ENCODE measurements around the gene SRD5A1. TPM values are rescaled to one million over a fixed set of nuclear protein-coding genes. Genes with fewer than 3 reads are reported as not detected.

Gene SRD5A1
- total RNA-seq, 4 donors from 2014 or later = 9.0 to 79.8 (median 17.0) TPM

- H3K27me3 ChIP-seq = no peaks in the 10 kb centered on the region
- 91 to 93% methylated on average over 5 to 6 of the region's 6 CpGs for WGBS, 2 donors (ENCODE audit: low coverage in 1 of 2)
- TF ChIP-seq CTCF (IDR thresholded peaks at IDR 0.05) (no peak), EP300 (IDR thresholded peaks at IDR 0.05; ENCODE audit: low read depth) (no peak), POLR2A (IDR thresholded peaks at IDR 0.05) (no peak), POLR2AphosphoS5 (IDR thresholded peaks at IDR 0.05) (no peak)
- in situ Hi-C loops (cut with MboI; ENCODE audit: low pct_ligation_motif_present in 1 of 4, low pct_unique_long_range_greater_than_20kb in 1 of 4, low sequenced_read_pairs in 3 of 4) = loop anchor here in 1 of 4 donors (25.0 kb wide), 1 partner anchor 121 kb away; no protein-coding TSS in a partner anchor
- H3K4me3 ChIP-seq = no peak overlapping the region
- intact Hi-C loops (cut with DNase I; ENCODE audit: low total_unique reads) = no loop called here
- no peak overlapping the region for H3K27ac ChIP-seq
- H3K4me1 ChIP-seq = peaks cover 0 to 3% (median 0%) of the 10 kb centered on the region in 4 donors
- no peak for DNase-seq
- no peaks in the 10 kb centered on the region for H3K9me3 ChIP-seq
- peaks cover 0 to 84% (median 37%) of the 10 kb centered on the region in 4 donors for H3K36me3 ChIP-seq
These were observed 16.6 kb upstream of the SRD5A1 start for GRCh38 chr5:6616632-6617031.

DNA sequence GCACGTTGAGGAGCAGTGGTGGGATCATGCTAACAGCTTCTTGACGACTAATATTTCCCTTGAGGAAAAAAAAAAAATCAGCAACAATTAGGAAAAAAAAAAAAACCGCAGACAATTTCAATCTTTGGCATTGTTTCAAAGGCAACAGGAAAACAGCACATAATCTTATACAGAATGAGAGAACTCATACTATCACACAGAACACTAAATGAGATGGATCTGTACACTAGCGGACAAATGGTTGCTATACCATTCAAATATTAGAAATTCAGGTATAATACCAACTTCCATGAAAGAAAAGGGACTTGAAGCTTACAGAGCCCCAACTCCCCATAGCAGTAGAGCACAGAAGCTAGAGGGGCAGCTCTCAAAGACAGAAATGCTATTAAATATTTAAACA is 10.0 kb upstream of the SRD5A1 start:
- Histone ChIP-seq H3K4me1 (no peaks in the 10 kb centered on the region), H3K4me3 (no peak overlapping the region), H3K27me3 (no peaks in the 10 kb centered on the region), H3K27ac (no peak overlapping the region), H3K36me3 (peaks cover 0 to 85% (median 42%) of the 10 kb centered on the region in 4 donors), H3K9me3 (no peaks in the 10 kb centered on the region)
- no peak for TF ChIP-seq EP300 (IDR thresholded peaks at IDR 0.05; ENCODE audit: low read depth)
- no peak for TF ChIP-seq POLR2AphosphoS5 (IDR thresholded peaks at IDR 0.05)
- TF ChIP-seq CTCF (IDR thresholded peaks at IDR 0.05) = no peak
- TF ChIP-seq POLR2A (IDR thresholded peaks at IDR 0.05) = no peak
- intact Hi-C loops (cut with DNase I; ENCODE audit: low total_unique reads) (no loop called here), in situ Hi-C loops (cut with MboI; ENCODE audit: low pct_ligation_motif_present in 1 of 4, low pct_unique_long_range_greater_than_20kb in 1 of 4, low sequenced_read_pairs in 3 of 4) (loop anchor here in 2 of 4 donors (10.0 to 25.0 kb wide), 2 partner anchors 114 to 122 kb away; no protein-coding TSS in a partner anchor)
- no peak for DNase-seq
- WGBS, 2 donors (ENCODE audit: low coverage in 1 of 2) = 94 to 100% methylated on average over 1 to 4 of the region's 4 CpGs

DNA sequence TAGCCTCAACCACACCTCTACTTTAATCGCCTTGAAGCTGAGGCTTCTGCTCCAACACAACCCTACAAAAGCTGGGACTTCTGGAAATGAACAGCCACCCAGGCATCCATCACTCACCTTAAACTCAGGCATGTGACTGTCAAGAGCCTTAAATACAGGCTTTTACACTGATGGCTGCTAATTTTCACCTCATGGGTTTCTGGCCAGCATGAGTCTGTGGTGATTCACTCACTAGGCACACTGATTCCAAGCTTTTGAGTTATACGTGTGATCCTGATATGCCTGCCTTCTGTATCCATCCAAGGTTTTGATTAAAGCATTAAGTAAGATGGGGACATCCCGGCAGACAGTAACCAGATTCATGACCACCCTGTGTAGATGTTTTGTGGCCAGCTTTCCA is 9.3 kb upstream of the SRD5A1 start:
- 96% methylated on average over 3 of the region's 3 CpGs; no CpG with 5 or more reads in 1 of the 2 donors for WGBS, 2 donors (ENCODE audit: low coverage in 1 of 2)
- intact Hi-C loops (cut with DNase I; ENCODE audit: low total_unique reads) = no loop called here
- DNase-seq = no peak
- no peak overlapping the region for H3K27ac ChIP-seq
- no peak overlapping the region for H3K4me3 ChIP-seq
- no peaks in the 10 kb centered on the region for H3K4me1 ChIP-seq
- no peaks in the 10 kb centered on the region for H3K27me3 ChIP-seq
- H3K9me3 ChIP-seq = no peaks in the 10 kb centered on the region
- in situ Hi-C loops (cut with MboI; ENCODE audit: low pct_ligation_motif_present in 1 of 4, low pct_unique_long_range_greater_than_20kb in 1 of 4, low sequenced_read_pairs in 3 of 4) = loop anchor here in 2 of 4 donors (10.0 to 25.0 kb wide), 2 partner anchors 113 to 121 kb away; no protein-coding TSS in a partner anchor
- no peak for TF ChIP-seq EP300 (IDR thresholded peaks at IDR 0.05; ENCODE audit: low read depth)
- TF ChIP-seq POLR2AphosphoS5 (IDR thresholded peaks at IDR 0.05) = no peak
- TF ChIP-seq CTCF (IDR thresholded peaks at IDR 0.05) = no peak
- peaks cover 0 to 84% (median 40%) of the 10 kb centered on the region in 4 donors for H3K36me3 ChIP-seq

GRCh38 chr5:6626508-6626907 is 6.7 kb upstream of the SRD5A1 start:
- H3K4me1 ChIP-seq = peaks cover 2 to 6% (median 4%) of the 10 kb centered on the region in 4 donors
- in situ Hi-C loops (cut with MboI; ENCODE audit: low pct_ligation_motif_present in 1 of 4, low pct_unique_long_range_greater_than_20kb in 1 of 4, low sequenced_read_pairs in 3 of 4) (loop anchor here in 2 of 4 donors (10.0 to 25.0 kb wide), 2 partner anchors 111 to 118 kb away; no protein-coding TSS in a partner anchor), intact Hi-C loops (cut with DNase I; ENCODE audit: low total_unique reads) (no loop called here)
- H3K27ac ChIP-seq = no peak overlapping the region
- no peak for DNase-seq
- peaks cover 0 to 73% (median 32%) of the 10 kb centered on the region in 4 donors for H3K36me3 ChIP-seq
- H3K4me3 ChIP-seq = no peak overlapping the region
- WGBS, 2 donors (ENCODE audit: low coverage in 1 of 2) = 89 to 95% methylated on average over 4 to 10 of the region's 10 CpGs
- no peaks in the 10 kb centered on the region for H3K9me3 ChIP-seq
- H3K27me3 ChIP-seq = no peaks in the 10 kb centered on the region
- TF ChIP-seq POLR2A (IDR thresholded peaks at IDR 0.05) (no peak), POLR2AphosphoS5 (IDR thresholded peaks at IDR 0.05) (no peak), CTCF (IDR thresholded peaks at IDR 0.05) (no peak), EP300 (IDR thresholded peaks at IDR 0.05; ENCODE audit: low read depth) (no peak)

Data from transverse colon (tissue), 4 donors.